K562 (cell line): ENCODE measurements around the gene SLC7A8. TPM values are rescaled to one million over a fixed set of nuclear protein-coding genes. Genes with fewer than 3 reads are reported as not detected.

Source experiments
- ARID3A ChIP-seq: IDR thresholded peaks from 2 replicates; pipeline ENCODE4 v1.6.1; 2012; ENCODE audit warnings: low read depth, low read length, improper control_type of control experiment, borderline replicate concordance
- BHLHE40 ChIP-seq: IDR thresholded peaks from 2 replicates; pipeline ENCODE4 v1.6.1; 2011; ENCODE audit warnings: low read length, improper control_type of control experiment
- CBFB ChIP-seq: sonication (generic); formaldehyde crosslinking; IDR thresholded peaks from 2 replicates; pipeline ENCODE4 v1.4.0; 2020; ENCODE audit warnings: mild to moderate bottlenecking, missing genetic modification reagents
- CCAR2 ChIP-seq: fragments of 200-400 bp; formaldehyde crosslinking; IDR thresholded peaks from 2 replicates; pipeline ENCODE4 v1.6.1; 2017; ENCODE audit warnings: mild to moderate bottlenecking, low read depth, low read length
- GMEB1 ChIP-seq: fragments of 250-450 bp; sonication (Bioruptor Pico); IDR thresholded peaks from 2 replicates; pipeline ENCODE4 v1.4.0; 2020; ENCODE audit warnings: mild to moderate bottlenecking
- HMG20B ChIP-seq: fragments of 250-450 bp; sonication (Bioruptor Pico); IDR thresholded peaks from 2 replicates; pipeline ENCODE4 v1.5.0; 2021; ENCODE audit warnings: mild to moderate bottlenecking
- KAT7 ChIP-seq: sonication (generic); formaldehyde crosslinking; IDR thresholded peaks from 2 replicates; pipeline ENCODE4 v1.8.0; 2022; ENCODE audit warnings: missing genetic modification reagents, mild to moderate bottlenecking, borderline replicate concordance
- MYC ChIP-seq, 2 experiments: fragments of 250-450 bp in 1 of 2; sonication (Bioruptor Pico) in 1 of 2; IDR thresholded peaks; 2 replicates each; pipeline versions ENCODE4 v1.5.1 to v1.6.1; 2012 to 2021; ENCODE audit warnings: low read depth in 2 of 2, borderline replicate concordance in 1 of 2, improper control_type of control experiment in 1 of 2, low read length in 1 of 2, mild to moderate bottlenecking in 1 of 2, moderate library complexity in 1 of 2
- NEUROD1 ChIP-seq: fragments of 150-350 bp; IDR thresholded peaks from 2 replicates; pipeline ENCODE4 v1.6.1; 2014; ENCODE audit warnings: borderline replicate concordance, low read length, low read depth; ENCODE audit not compliant: partially characterized antibody
- NFXL1 ChIP-seq: fragments of 450-650 bp; formaldehyde crosslinking; IDR thresholded peaks from 2 replicates; pipeline ENCODE4 v1.4.0; 2021; ENCODE audit warnings: mild to moderate bottlenecking
- PCBP2 ChIP-seq: fragments of 200-400 bp; formaldehyde crosslinking; IDR thresholded peaks from 2 replicates; pipeline ENCODE4 v1.6.1; 2018; ENCODE audit warnings: low read length, low read depth, mild to moderate bottlenecking, moderate library complexity; ENCODE audit not compliant: poor library complexity, severe bottlenecking
- PHF8 ChIP-seq: fragments of 200-600 bp; sonication (generic); IDR thresholded peaks from 2 replicates; pipeline ENCODE4 v1.6.1; 2012; ENCODE audit warnings: mixed run types, mild to moderate bottlenecking, inconsistent platforms, low read length, moderate library complexity, borderline replicate concordance
- POLR2H ChIP-seq: IDR thresholded peaks from 2 replicates; pipeline ENCODE4 v1.6.1; 2016; ENCODE audit warnings: missing genetic modification characterization, low read depth, mild to moderate bottlenecking, control low read depth, missing compliant biosample characterization, moderate library complexity
- PTTG1 ChIP-seq: fragments of 450-650 bp; IDR thresholded peaks from 2 replicates; pipeline ENCODE4 v1.6.1; 2016; ENCODE audit warnings: low read depth, mild to moderate bottlenecking, missing genetic modification characterization, missing compliant biosample characterization
- RB1 ChIP-seq: fragments of 450-650 bp; IDR thresholded peaks from 2 replicates; pipeline ENCODE4 v1.6.1; 2017; ENCODE audit warnings: low read depth, mild to moderate bottlenecking
- RBM15 ChIP-seq: fragments of 200-400 bp; formaldehyde crosslinking; IDR thresholded peaks from 2 replicates; pipeline ENCODE4 v1.6.1; 2018; ENCODE audit warnings: mild to moderate bottlenecking, low read length, moderate library complexity; ENCODE audit not compliant: insufficient read depth
- TCF7L2 ChIP-seq: fragments of 150-350 bp; IDR thresholded peaks from 2 replicates; pipeline ENCODE4 v1.6.1; 2016; ENCODE audit warnings: low read depth, mild to moderate bottlenecking, low read length, moderate library complexity
- TRIM25 ChIP-seq: fragments of 450-650 bp; IDR thresholded peaks from 2 replicates; pipeline ENCODE4 v1.7.0; 2016; ENCODE audit warnings: borderline replicate concordance
- XRCC3 ChIP-seq: fragments of 450-650 bp; IDR thresholded peaks from 2 replicates; pipeline ENCODE4 v1.6.1; 2017; ENCODE audit warnings: mild to moderate bottlenecking, moderate library complexity
- ZNF165 ChIP-seq: fragments of 250-450 bp; sonication (Bioruptor Pico); IDR thresholded peaks from 2 replicates; pipeline ENCODE4 v1.4.0; 2020; ENCODE audit warnings: borderline replicate concordance
- ZNF436 ChIP-seq: fragments of 250-450, 450-650 bp; sonication (Bioruptor Pico); formaldehyde crosslinking; IDR thresholded peaks from 2 replicates; pipeline ENCODE4 v1.7.0; 2020; ENCODE audit warnings: mild to moderate bottlenecking
- ZNF764 ChIP-seq: fragments of 250-450 bp; sonication (Bioruptor Pico); IDR thresholded peaks from 2 replicates; pipeline ENCODE4 v1.4.0; 2020; ENCODE audit warnings: low read depth, mild to moderate bottlenecking, moderate library complexity
- polyA plus RNA-seq, 8 experiments: library from polyadenylated mRNA; depleted of rRNA in 4 of 8; stranded (reverse) in 5 of 8; unstranded in 3 of 8; fragments of >200 nt; fragmentation: Nextera tagmentation in 2 of 8; fragmentation: Illumina TruSeq in 1 of 8; extraction: Ambion mirVana in 2 of 8; extraction: Trizol in 1 of 8; gene quantifications; 2 replicates each; pipeline versions ENCODE4 v1.2.1 to v1.2.3, GENCODE V29; 2011 to 2014; ENCODE audit warnings: inconsistent platforms in 1 of 8, missing spikeins in 1 of 8
- total RNA-seq, 7 experiments: library from RNA; depleted of rRNA in 6 of 7; stranded (reverse); fragments of >200 nt in 6 of 7; fragmentation: Illumina TruSeq in 2 of 7; extraction: Trizol in 2 of 7; gene quantifications; 2 replicates each; pipeline versions ENCODE4 v1.2.1 to v1.2.3, GENCODE V29; 2011 to 2021; ENCODE audit warnings: low replicate concordance in 1 of 7

SLC7A8 gene
- total and polyA plus RNA-seq, 9 of the 15 experiments (the other 6 are each of a cell fraction or from before 2014, with no cell fraction given), result 2.0 to 33.0 (median 6.0) TPM

- no peak for TF ChIP-seq GMEB1 (CRISPR knock-in tag)
- TF ChIP-seq PTTG1, result no peak
- TF ChIP-seq TRIM25, result no peak
- peak; percentile 68 for TF ChIP-seq NEUROD1
- TF ChIP-seq RBM15, result no peak
- TF ChIP-seq HMG20B (CRISPR knock-in tag), result peak; percentile 100
- TF ChIP-seq KAT7, result peak; percentile 86; the same call in 1 of the 2 replicates
- no peak for TF ChIP-seq ZNF165
- no peak for TF ChIP-seq XRCC3
- no peak for TF ChIP-seq TCF7L2
- TF ChIP-seq CBFB (CRISPR knock-in tag), result peak; percentile 100
- TF ChIP-seq ARID3A, result no peak
- peak; percentile 74 for TF ChIP-seq MYC (IDR thresholded peaks at IDR 0.05; ENCODE audit: low read depth, low read length)
- no peak for TF ChIP-seq MYC (CRISPR knock-in tag; IDR thresholded peaks at IDR 0.05; ENCODE audit: borderline replicate concordance, low read depth)
- peak; percentile 85 for TF ChIP-seq BHLHE40
- TF ChIP-seq RB1, result peak; percentile 87; the same call in 1 of the 2 replicates
- no peak for TF ChIP-seq ZNF436 (CRISPR knock-in tag)
- TF ChIP-seq CCAR2, result no peak
- TF ChIP-seq POLR2H (tag), result no peak
- no peak for TF ChIP-seq ZNF764
- no peak for TF ChIP-seq NFXL1 (CRISPR knock-in tag)
- no peak for TF ChIP-seq PCBP2
- TF ChIP-seq PHF8, result no peak
Measured at GRCh38 chr14:23112359-23113178, 70.9 kb downstream of the SLC7A8 start (continued).
